GM12864 (cell line): ENCODE measurements around the gene RAB7A.

Source experiments
- DNase-seq: peaks from one replicate; pipeline ENCODE4 v3.0.0-alpha.2; 2011; ENCODE audit warnings: low read depth
- H3K4me3 ChIP-seq: 2 replicates; pipeline ENCODE4 v1.5.1; 2011; ENCODE audit warnings: mild to moderate bottlenecking, low read depth, low read length, control low read depth
- TF ChIP-seq, protein P1 (sequence below): IDR thresholded peaks from 2 replicates; pipeline ENCODE4 v1.5.1; 2011; ENCODE audit warnings: low read depth, mild to moderate bottlenecking, moderate library complexity, low read length, control low read depth, inconsistent platforms; ENCODE audit errors: missing control alignments

The RAB7A gene

DNA sequence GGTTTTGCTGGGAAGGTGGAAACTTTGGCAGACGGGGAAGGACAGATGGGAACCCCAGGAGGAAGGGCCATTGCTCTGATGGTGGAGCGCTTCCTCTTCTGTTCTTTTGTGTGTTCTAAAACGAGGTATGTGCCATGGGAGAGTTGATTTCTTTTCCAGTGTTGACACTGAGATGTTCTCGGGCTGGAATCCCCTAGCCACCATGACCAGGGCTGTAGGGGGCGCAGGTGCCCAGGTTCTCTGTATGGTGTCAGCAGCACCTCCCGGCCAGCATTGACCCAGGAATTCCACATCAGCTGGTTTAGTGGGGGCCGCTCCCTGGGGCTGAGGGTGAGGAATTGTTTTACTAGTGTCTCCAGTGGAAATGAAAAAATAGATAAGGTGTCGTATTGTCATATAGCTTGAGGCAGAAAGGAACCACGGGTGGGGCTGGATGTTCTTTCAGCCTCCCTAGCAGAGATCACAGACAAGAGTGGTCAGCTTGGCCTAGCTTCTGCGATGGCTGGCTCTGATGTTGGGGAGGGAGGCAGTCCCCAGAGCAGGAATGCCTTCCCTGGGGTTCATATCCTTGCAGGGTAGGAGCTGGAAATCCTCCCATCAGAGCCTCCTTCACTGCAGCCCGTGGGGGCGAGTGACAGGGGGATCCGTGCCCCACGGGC is 119.3 kb downstream of the RAB7A start:
- no peak overlapping the region; the same call in 1 of the 2 replicates for H3K4me3 ChIP-seq
- DNase-seq, result no peak
- TF ChIP-seq, protein P1, sequence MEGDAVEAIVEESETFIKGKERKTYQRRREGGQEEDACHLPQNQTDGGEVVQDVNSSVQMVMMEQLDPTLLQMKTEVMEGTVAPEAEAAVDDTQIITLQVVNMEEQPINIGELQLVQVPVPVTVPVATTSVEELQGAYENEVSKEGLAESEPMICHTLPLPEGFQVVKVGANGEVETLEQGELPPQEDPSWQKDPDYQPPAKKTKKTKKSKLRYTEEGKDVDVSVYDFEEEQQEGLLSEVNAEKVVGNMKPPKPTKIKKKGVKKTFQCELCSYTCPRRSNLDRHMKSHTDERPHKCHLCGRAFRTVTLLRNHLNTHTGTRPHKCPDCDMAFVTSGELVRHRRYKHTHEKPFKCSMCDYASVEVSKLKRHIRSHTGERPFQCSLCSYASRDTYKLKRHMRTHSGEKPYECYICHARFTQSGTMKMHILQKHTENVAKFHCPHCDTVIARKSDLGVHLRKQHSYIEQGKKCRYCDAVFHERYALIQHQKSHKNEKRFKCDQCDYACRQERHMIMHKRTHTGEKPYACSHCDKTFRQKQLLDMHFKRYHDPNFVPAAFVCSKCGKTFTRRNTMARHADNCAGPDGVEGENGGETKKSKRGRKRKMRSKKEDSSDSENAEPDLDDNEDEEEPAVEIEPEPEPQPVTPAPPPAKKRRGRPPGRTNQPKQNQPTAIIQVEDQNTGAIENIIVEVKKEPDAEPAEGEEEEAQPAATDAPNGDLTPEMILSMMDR, result peak; percentile 20

- TF ChIP-seq, protein P1, result peak; percentile 52
- H3K4me3 ChIP-seq, result peak overlapping the region; percentile 6
- DNase-seq, result peak; percentile 24
These were observed 119.9 kb downstream of the RAB7A start for GRCh38 chr3:128845778-128846485.

GRCh38 chr3:128846486-128846891 is 120.5 kb downstream of the RAB7A start:
- TF ChIP-seq, protein P1, result no peak
- DNase-seq, result no peak
- no peak overlapping the region for H3K4me3 ChIP-seq

GRCh38 chr3:128847666-128848370 is 121.8 kb downstream of the RAB7A start:
- TF ChIP-seq, protein P1, result no peak
- no peak overlapping the region for H3K4me3 ChIP-seq
- DNase-seq, result no peak

DNA sequence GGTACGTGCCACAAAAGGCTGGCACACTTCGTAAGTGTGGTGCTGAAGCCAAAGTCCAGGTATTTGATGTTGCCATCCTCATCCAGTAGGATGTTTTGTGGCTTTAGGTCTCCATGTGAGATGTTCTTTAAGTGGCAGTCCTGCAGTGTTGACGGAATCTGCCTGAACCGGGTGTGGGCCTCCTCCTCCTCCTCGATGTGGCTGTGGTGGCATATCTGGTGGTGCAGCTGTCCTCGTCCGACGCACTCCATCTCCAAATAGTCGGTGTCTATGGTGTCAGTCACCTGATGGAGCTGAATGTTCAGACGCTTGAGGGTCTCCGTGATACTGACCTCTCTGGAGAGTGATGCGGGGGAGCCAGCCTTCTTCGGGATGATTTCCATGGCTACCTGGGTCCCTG is 123.0 kb downstream of the RAB7A start:
- no peak for DNase-seq
- no peak overlapping the region for H3K4me3 ChIP-seq
- TF ChIP-seq, protein P1, result no peak

DNA sequence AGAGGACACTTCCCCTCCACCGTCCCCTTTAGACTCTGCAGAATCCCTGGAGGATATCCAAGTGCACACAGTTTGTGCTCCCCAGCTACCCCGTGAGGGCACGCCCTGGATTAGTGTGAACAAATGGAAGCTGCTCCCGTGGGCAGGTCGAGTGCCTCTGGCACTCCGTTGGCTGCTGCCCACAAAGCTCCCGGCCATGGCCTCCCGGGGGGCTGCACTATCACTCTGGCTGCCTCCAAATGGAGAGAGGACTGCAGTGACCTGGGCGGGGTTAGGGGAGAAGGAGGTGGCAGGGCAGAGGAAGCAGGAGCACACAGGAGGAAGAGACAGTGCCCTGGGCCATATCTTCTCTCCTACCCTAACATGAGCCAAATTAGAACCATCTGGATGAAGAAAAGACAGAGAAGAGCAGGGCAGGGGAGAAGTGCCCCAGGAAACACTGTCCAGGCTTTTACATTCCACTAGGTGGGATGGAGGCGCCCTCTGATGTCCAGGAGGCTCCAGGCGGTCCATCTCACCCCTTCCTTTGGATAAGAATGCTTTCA is 124.0 kb downstream of the RAB7A start:
- H3K4me3 ChIP-seq, result no peak overlapping the region
- TF ChIP-seq, protein P1, result no peak
- no peak for DNase-seq
